ENCODE data around the gene DLG1.

DLG1 gene

GRCh38 chr3:197027151-197027895, 271.1 kb downstream of the DLG1 start:
- DNase-seq = no peak

- no peak for DNase-seq
Observed at GRCh38 chr3:197026481-197026866, 271.9 kb downstream of the DLG1 start.

- DNase-seq = no peak
Observed at GRCh38 chr3:197025736-197026480, 272.5 kb downstream of the DLG1 start.

- DNase-seq = no peak
Observed at GRCh38 chr3:197024881-197025735, 273.3 kb downstream of the DLG1 start.

GRCh38 chr3:197023998-197024651, 274.3 kb downstream of the DLG1 start:
- DNase-seq = no peak

GRCh38 chr3:197023241-197023997, 275.0 kb downstream of the DLG1 start:
- no peak for DNase-seq

GRCh38 chr3:197022405-197023231, 275.8 kb downstream of the DLG1 start:
- no peak for DNase-seq

GRCh38 chr3:197021729-197022404, 276.5 kb downstream of the DLG1 start:
- DNase-seq = no peak

- DNase-seq = no peak
Observed at GRCh38 chr3:197021231-197021630, 277.2 kb downstream of the DLG1 start.

GRCh38 chr3:197019535-197019934, 278.9 kb downstream of the DLG1 start:
- no peak for DNase-seq

GRCh38 chr3:197019021-197019420, 279.4 kb downstream of the DLG1 start:
- no peak for DNase-seq

- DNase-seq = no peak
Observed at GRCh38 chr3:197017003-197017402, 281.4 kb downstream of the DLG1 start.

- DNase-seq = no peak
Observed at GRCh38 chr3:197015790-197016736, 282.3 kb downstream of the DLG1 start.

GRCh38 chr3:197014942-197015575, 283.4 kb downstream of the DLG1 start:
- no peak for DNase-seq

GRCh38 chr3:197014024-197014423, 284.4 kb downstream of the DLG1 start:
- no peak for DNase-seq

GRCh38 chr3:197012540-197012883, 285.9 kb downstream of the DLG1 start:
- no peak for DNase-seq

- DNase-seq = no peak
Observed at GRCh38 chr3:197011780-197012539, 286.5 kb downstream of the DLG1 start.

Data from NCI-H748 treated with DMSO at 0.1 percent for 48 hours (cell line).